GM18873 (cell line): ENCODE results near the gene FAM90A26.
"Not testable (repeated sequence)": the region's sequence is repeated elsewhere in the genome, so short reads cannot be mapped to it uniquely, and the experiment has no call there.

Source experiments
- ATAC-seq: cut with Tn5 transposase; IDR thresholded peaks from one replicate; pipeline ENCODE4 v1.9.1; 2021; ENCODE audit warnings: mild to moderate bottlenecking, moderate library complexity, moderate number of reproducible peaks; ENCODE audit not compliant: unreplicated experiment, low FRiP score

The FAM90A26 gene

GRCh38 chr4:9155101-9155886, 14.9 kb upstream of the FAM90A26 start:
- ATAC-seq: not testable (repeated sequence)

GRCh38 chr4:9158392-9158791, 11.8 kb upstream of the FAM90A26 start:
- ATAC-seq: not testable (repeated sequence)

GRCh38 chr4:9160046-9160445, 10.2 kb upstream of the FAM90A26 start:
- not testable (repeated sequence) for ATAC-seq

GRCh38 chr4:9165990-9166389, 4.2 kb upstream of the FAM90A26 start:
- ATAC-seq: not testable (repeated sequence)

GRCh38 chr4:9210357-9210756, 40.1 kb downstream of the FAM90A26 start, which contains the start of gene USP17L10:
TSS of gene USP17L10 (plus strand) at chr4:9210657. CDS start at chr4:9210657, 0 bp downstream.
- ATAC-seq: not testable (repeated sequence)

- ATAC-seq: not testable (repeated sequence)
These were observed 44.5 kb downstream of the FAM90A26 start for GRCh38 chr4:9214701-9215100.

GRCh38 chr4:9215105-9215504, 44.9 kb downstream of the FAM90A26 start, which contains the start of gene USP17L11:
TSS of gene USP17L11 (plus strand) at chr4:9215405. CDS start at chr4:9215405, 0 bp downstream.
- not testable (repeated sequence) for ATAC-seq

- not testable (repeated sequence) for ATAC-seq
These were observed 49.6 kb downstream of the FAM90A26 start, which contains the start of gene USP17L12 for GRCh38 chr4:9219852-9220251. TSS of gene USP17L12 (plus strand) at chr4:9220152. CDS start at chr4:9220152, 0 bp downstream.

GRCh38 chr4:9224596-9224995, 54.4 kb downstream of the FAM90A26 start, which contains the start of gene USP17L13:
TSS of gene USP17L13 (plus strand) at chr4:9224896. CDS start at chr4:9224896, 0 bp downstream.
- ATAC-seq: not testable (repeated sequence)
